Liver (tissue), 9 donors: ENCODE results near the gene LRRN3. TPM values are rescaled to one million over a fixed set of nuclear protein-coding genes. Genes with fewer than 3 reads are reported as not detected.

Experiments used
- DNase-seq: peaks from one replicate; pipeline ENCODE4 v3.0.0-alpha.2; 2017; ENCODE audit warnings: low spot score
- H3K27ac ChIP-seq, 2 donors: one replicate each; pipeline ENCODE4 v1.7.0; 2013; ENCODE audit warnings: inconsistent platforms in 2 of 2, low read length in 2 of 2, control low read depth in 1 of 2, low read depth in 1 of 2, mild to moderate bottlenecking in 1 of 2
- H3K27me3 ChIP-seq, 4 donors: one replicate each; pipeline versions ENCODE4 v1.6.1 to v1.7.0; 2013; ENCODE audit warnings: low read length in 3 of 4, inconsistent platforms in 1 of 4, mild to moderate bottlenecking in 1 of 4, moderate library complexity in 1 of 4; ENCODE audit not compliant: control insufficient read depth in 4 of 4, insufficient read depth in 4 of 4
- H3K36me3 ChIP-seq, 4 donors: one replicate each; pipeline versions ENCODE4 v1.6.1 to v1.7.0; 2013; ENCODE audit warnings: low read length in 3 of 4, mild to moderate bottlenecking in 3 of 4, low read depth in 1 of 4, moderate library complexity in 1 of 4; ENCODE audit not compliant: control insufficient read depth in 4 of 4, insufficient read depth in 3 of 4
- H3K4me1 ChIP-seq, 4 donors: one replicate each; pipeline versions ENCODE4 v1.6.1 to v1.7.0; 2013; ENCODE audit warnings: low read length in 3 of 4, mild to moderate bottlenecking in 3 of 4, moderate library complexity in 1 of 4; ENCODE audit not compliant: control insufficient read depth in 4 of 4, insufficient read depth in 4 of 4
- H3K4me3 ChIP-seq, 3 donors: one replicate each; pipeline versions ENCODE4 v1.6.1 to v1.7.0; 2013; ENCODE audit warnings: low read length in 3 of 3, control low read depth in 1 of 3, low read depth in 1 of 3, mild to moderate bottlenecking in 1 of 3
- H3K9ac ChIP-seq, 2 donors: one replicate each; pipeline ENCODE4 v1.7.0; 2013; ENCODE audit warnings: low read length in 2 of 2, mild to moderate bottlenecking in 2 of 2, moderate library complexity in 2 of 2, control low read depth in 1 of 2, low read depth in 1 of 2
- H3K9me3 ChIP-seq, 4 donors: one replicate each; pipeline versions ENCODE4 v1.6.1 to v1.7.0; 2013; ENCODE audit warnings: low read length in 3 of 4; ENCODE audit not compliant: control insufficient read depth in 4 of 4
- ATF3 ChIP-seq: IDR thresholded peaks from 2 replicates; pipeline ENCODE4 v1.6.1; 2016; ENCODE audit warnings: antibody characterized with exemption
- CTCF ChIP-seq: fragments of 150-350 bp; IDR thresholded peaks from 2 replicates; pipeline ENCODE4 v1.5.1; 2017; ENCODE audit warnings: improper control_type of control experiment, low read depth, low read length; ENCODE audit not compliant: missing input control
- EGR1 ChIP-seq, 2 donors: IDR thresholded peaks; 2 replicates each; pipeline ENCODE4 v1.6.1; 2016 to 2018; ENCODE audit warnings: antibody characterized with exemption in 2 of 2, low read depth in 2 of 2
- FOXA1 ChIP-seq: IDR thresholded peaks from 2 replicates; pipeline ENCODE4 v1.6.1; 2016; ENCODE audit warnings: antibody characterized with exemption
- FOXA2 ChIP-seq: IDR thresholded peaks from 2 replicates; pipeline ENCODE4 v1.6.1; 2016; ENCODE audit warnings: antibody characterized with exemption
- GABPA ChIP-seq, 2 donors: IDR thresholded peaks in 1 of 2; conservative IDR thresholded peaks in 1 of 2; 2 replicates each; pipeline ENCODE4 v1.6.1; 2016; ENCODE audit warnings: antibody characterized with exemption in 2 of 2, mild to moderate bottlenecking in 1 of 2, moderate library complexity in 1 of 2
- HNF4A ChIP-seq, 2 donors: conservative IDR thresholded peaks; 2 replicates each; pipeline ENCODE4 v1.6.1; 2016; ENCODE audit warnings: antibody characterized with exemption in 2 of 2, mild to moderate bottlenecking in 2 of 2
- HNF4G ChIP-seq: IDR thresholded peaks from 2 replicates; pipeline ENCODE4 v1.6.1; 2016; ENCODE audit warnings: antibody characterized with exemption
- JUND ChIP-seq, 2 donors: IDR thresholded peaks; 2 replicates each; pipeline ENCODE4 v1.6.1; 2016; ENCODE audit warnings: antibody characterized with exemption in 2 of 2
- MAX ChIP-seq: IDR thresholded peaks from 2 replicates; pipeline ENCODE4 v1.6.1; 2016; ENCODE audit warnings: antibody characterized with exemption
- NR2F2 ChIP-seq: IDR thresholded peaks from 2 replicates; pipeline ENCODE4 v1.6.1; 2016; ENCODE audit warnings: antibody characterized with exemption
- RAD21 ChIP-seq, 2 donors: IDR thresholded peaks; 2 replicates each; pipeline ENCODE4 v1.6.1; 2016; ENCODE audit warnings: antibody characterized with exemption in 2 of 2, mild to moderate bottlenecking in 2 of 2
- REST ChIP-seq: IDR thresholded peaks from 2 replicates; pipeline ENCODE4 v1.6.1; 2016; ENCODE audit warnings: antibody characterized with exemption, mild to moderate bottlenecking
- RXRA ChIP-seq, 2 donors: IDR thresholded peaks; 2 replicates each; pipeline ENCODE4 v1.6.1; 2017 to 2018; ENCODE audit warnings: antibody characterized with exemption in 2 of 2, mild to moderate bottlenecking in 1 of 2
- SP1 ChIP-seq: IDR thresholded peaks from 2 replicates; pipeline ENCODE4 v1.6.1; 2018; ENCODE audit warnings: antibody characterized with exemption, mild to moderate bottlenecking
- TAF1 ChIP-seq: conservative IDR thresholded peaks from 2 replicates; pipeline ENCODE4 v1.6.1; 2016; ENCODE audit warnings: antibody characterized with exemption, mild to moderate bottlenecking
- YY1 ChIP-seq: IDR thresholded peaks from 2 replicates; pipeline ENCODE4 v1.6.1; 2016; ENCODE audit warnings: antibody characterized with exemption, mild to moderate bottlenecking
- ZBTB33 ChIP-seq: IDR thresholded peaks from 2 replicates; pipeline ENCODE4 v1.6.1; 2016; ENCODE audit warnings: antibody characterized with exemption
- WGBS: extraction: QIAGEN DNeasy Blood & Tissue Kit; methylation state at CpG from one replicate; pipeline ENCODE4 v1.1.7; 2013; 5-methylcytosine and 5-hydroxymethylcytosine counted together
- polyA plus RNA-seq, 2 donors: library from polyadenylated mRNA; stranded (reverse) in 1 of 2; unstranded in 1 of 2; fragments of 200-250 nt in 1 of 2; fragments of >200 nt in 1 of 2; fragmentation: Nextera tagmentation in 1 of 2; extraction: Ambion mirVana in 1 of 2; gene quantifications; one replicate each; pipeline versions ENCODE4 v1.2.1 to v1.2.3, GENCODE V29; 2013 to 2015
- total RNA-seq, 2 donors: library from RNA; depleted of rRNA; stranded (reverse); fragments of >200 nt; gene quantifications; one replicate each; pipeline ENCODE4 v1.2.3, GENCODE V29; 2014
- donor health status: healthy.
- donor health status: healthy.
- donor health status: healthy.
- donor health status: healthy.
- donor health status: healthy.

The LRRN3 gene
- total RNA-seq = 1 to 10 TPM in 1 of 2 donors, under 1 TPM in 1; 0.25 to 1.1 TPM
- under 1 TPM; 0.18 to 0.39 TPM for polyA plus RNA-seq

- no peaks in the 10 kb centered on the region for H3K36me3 ChIP-seq
- no peak for DNase-seq
- no peaks in the 10 kb centered on the region for H3K27me3 ChIP-seq
- H3K27ac ChIP-seq = no peak within 1 kb of the TSS
- TF ChIP-seq NR2F2 = no peak
- no peak for TF ChIP-seq ATF3
- TF ChIP-seq REST = no peak
- TF ChIP-seq FOXA2 = no peak
- no peak for TF ChIP-seq MAX
- TF ChIP-seq GABPA (IDR thresholded peaks at IDR 0.05 in 1 of 2, conservative IDR thresholded peaks at IDR 0.05 in 1 of 2) = no peak
- TF ChIP-seq EGR1 (IDR thresholded peaks at IDR 0.05; ENCODE audit: low read depth in 2 of 2) = no peak
- TF ChIP-seq HNF4G = no peak
- TF ChIP-seq RXRA (IDR thresholded peaks at IDR 0.05) = no peak
- TF ChIP-seq HNF4A (conservative IDR thresholded peaks at IDR 0.05) = no peak
- TF ChIP-seq RAD21 (IDR thresholded peaks at IDR 0.05) = no peak
- no peak for TF ChIP-seq SP1
- no peak for TF ChIP-seq YY1
- no peak for TF ChIP-seq CTCF
- no peak for TF ChIP-seq FOXA1
- TF ChIP-seq ZBTB33 = no peak
- TF ChIP-seq TAF1 = no peak
- TF ChIP-seq JUND (IDR thresholded peaks at IDR 0.05) = no peak
- H3K4me3 ChIP-seq = peak within 1 kb of the TSS in 1 of 3 donors; percentile 26
- H3K9ac ChIP-seq = peak within 1 kb of the TSS in 1 of 2 donors; percentile 6
- 58% methylated on average over 6 of the region's 6 CpGs for WGBS
- no peaks in the 10 kb centered on the region for H3K4me1 ChIP-seq
- H3K9me3 ChIP-seq = no peaks in the 10 kb centered on the region
These were observed at the start of gene LRRN3 for GRCh38 chr7:111090846-111091245. Gene LRRN3, plus strand, starts transcription at chr7:111091127. Its CDS starts 31,646 bp downstream, at chr7:111122773.
